ENCODE data around the gene B3GLCT.

The B3GLCT gene

DNA sequence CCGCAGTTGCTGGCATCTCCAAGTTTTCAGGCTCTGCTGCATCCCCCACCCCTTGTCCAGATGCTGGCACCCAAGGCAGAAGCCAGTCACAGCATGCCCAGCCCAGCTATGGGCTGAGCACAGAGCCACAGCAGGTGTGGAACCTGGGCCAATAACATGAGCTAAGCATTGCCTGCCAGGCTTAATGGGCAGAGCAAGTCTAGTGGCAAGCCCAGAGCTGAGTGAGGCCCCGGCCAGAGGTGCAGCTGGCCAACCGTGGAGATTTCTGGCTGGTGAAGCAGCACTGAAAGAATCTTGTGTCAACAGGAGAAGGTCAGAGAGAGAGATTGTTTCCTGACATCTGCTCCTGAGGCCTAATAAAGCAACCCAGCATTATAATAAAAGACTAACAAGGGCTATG is 111.0 kb downstream of the B3GLCT start:
- no peak overlapping the region for H3K9ac ChIP-seq (ENCODE audit: low read depth in 1 of 2, low read length in 2 of 2)
- no peaks in the 10 kb centered on the region for H3K27me3 ChIP-seq (ENCODE audit: control insufficient read depth in 2 of 2, insufficient read depth in 2 of 2, low read length in 2 of 2)
- no peaks in the 10 kb centered on the region for H3K4me1 ChIP-seq (ENCODE audit: control insufficient read depth in 2 of 2, insufficient read depth in 2 of 2, low read length in 2 of 2)
- peaks cover 0 to 5% of the 10 kb centered on the region in 2 donors for H3K9me3 ChIP-seq (ENCODE audit: control insufficient read depth in 2 of 2, low read length in 2 of 2)
- H3K36me3 ChIP-seq (ENCODE audit: control insufficient read depth in 2 of 2, insufficient read depth in 2 of 2, low read length in 2 of 2): no peaks in the 10 kb centered on the region
- no peak overlapping the region for H3K27ac ChIP-seq (ENCODE audit: low read depth in 2 of 2, low read length in 2 of 2)
- no peak overlapping the region for H3K4me3 ChIP-seq (ENCODE audit: low read length in 2 of 2)

DNA sequence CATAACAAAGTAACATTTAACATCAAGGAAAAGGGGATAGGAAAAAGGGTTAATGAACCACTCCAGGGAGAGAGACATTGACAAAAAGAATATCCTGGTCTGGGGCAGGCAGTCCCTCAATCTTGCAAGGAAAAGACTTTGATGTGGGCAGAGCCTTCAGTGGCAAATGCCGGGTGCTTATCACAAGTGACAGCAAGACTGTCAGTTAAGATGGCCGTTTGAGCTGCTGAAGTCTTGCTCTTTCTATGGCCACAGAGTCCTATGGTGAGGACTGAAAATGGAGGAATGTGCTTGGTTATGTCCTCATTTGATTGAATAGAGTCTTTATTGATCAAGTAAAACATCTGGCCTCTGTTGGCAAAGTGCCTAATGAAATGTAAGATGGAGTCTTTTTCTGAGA is 112.1 kb downstream of the B3GLCT start:
- no peak overlapping the region for H3K27ac ChIP-seq (ENCODE audit: low read depth in 2 of 2, low read length in 2 of 2)
- H3K36me3 ChIP-seq (ENCODE audit: control insufficient read depth in 2 of 2, insufficient read depth in 2 of 2, low read length in 2 of 2): no peaks in the 10 kb centered on the region
- peaks cover 0 to 5% of the 10 kb centered on the region in 2 donors for H3K9me3 ChIP-seq (ENCODE audit: control insufficient read depth in 2 of 2, low read length in 2 of 2)
- no peaks in the 10 kb centered on the region for H3K27me3 ChIP-seq (ENCODE audit: control insufficient read depth in 2 of 2, insufficient read depth in 2 of 2, low read length in 2 of 2)
- H3K4me3 ChIP-seq (ENCODE audit: low read length in 2 of 2): no peak overlapping the region
- no peak overlapping the region for H3K9ac ChIP-seq (ENCODE audit: low read depth in 1 of 2, low read length in 2 of 2)
- H3K4me1 ChIP-seq (ENCODE audit: control insufficient read depth in 2 of 2, insufficient read depth in 2 of 2, low read length in 2 of 2): no peaks in the 10 kb centered on the region

- H3K4me3 ChIP-seq (ENCODE audit: low read length in 2 of 2): no peak overlapping the region
- H3K36me3 ChIP-seq (ENCODE audit: control insufficient read depth in 2 of 2, insufficient read depth in 2 of 2, low read length in 2 of 2): peaks cover 0 to 2% of the 10 kb centered on the region in 2 donors
- H3K4me1 ChIP-seq (ENCODE audit: control insufficient read depth in 2 of 2, insufficient read depth in 2 of 2, low read length in 2 of 2): no peaks in the 10 kb centered on the region
- H3K9ac ChIP-seq (ENCODE audit: low read depth in 1 of 2, low read length in 2 of 2): no peak overlapping the region
- no peak overlapping the region for H3K27ac ChIP-seq (ENCODE audit: low read depth in 2 of 2, low read length in 2 of 2)
- H3K27me3 ChIP-seq (ENCODE audit: control insufficient read depth in 2 of 2, insufficient read depth in 2 of 2, low read length in 2 of 2): no peaks in the 10 kb centered on the region
- H3K9me3 ChIP-seq (ENCODE audit: control insufficient read depth in 2 of 2, low read length in 2 of 2): peaks cover 0 to 5% of the 10 kb centered on the region in 2 donors
Measured at GRCh38 chr13:31314961-31315360, 115.2 kb downstream of the B3GLCT start.

- no peaks in the 10 kb centered on the region for H3K27me3 ChIP-seq (ENCODE audit: control insufficient read depth in 2 of 2, insufficient read depth in 2 of 2, low read length in 2 of 2)
- no peaks in the 10 kb centered on the region for H3K4me1 ChIP-seq (ENCODE audit: control insufficient read depth in 2 of 2, insufficient read depth in 2 of 2, low read length in 2 of 2)
- no peak overlapping the region for H3K27ac ChIP-seq (ENCODE audit: low read depth in 2 of 2, low read length in 2 of 2)
- H3K9me3 ChIP-seq (ENCODE audit: control insufficient read depth in 2 of 2, low read length in 2 of 2): no peaks in the 10 kb centered on the region
- H3K4me3 ChIP-seq (ENCODE audit: low read length in 2 of 2): no peak overlapping the region
- no peak overlapping the region for H3K9ac ChIP-seq (ENCODE audit: low read depth in 1 of 2, low read length in 2 of 2)
- H3K36me3 ChIP-seq (ENCODE audit: control insufficient read depth in 2 of 2, insufficient read depth in 2 of 2, low read length in 2 of 2): peaks cover 0 to 2% of the 10 kb centered on the region in 2 donors
Measured at GRCh38 chr13:31320946-31321345, 121.2 kb downstream of the B3GLCT start.

DNA sequence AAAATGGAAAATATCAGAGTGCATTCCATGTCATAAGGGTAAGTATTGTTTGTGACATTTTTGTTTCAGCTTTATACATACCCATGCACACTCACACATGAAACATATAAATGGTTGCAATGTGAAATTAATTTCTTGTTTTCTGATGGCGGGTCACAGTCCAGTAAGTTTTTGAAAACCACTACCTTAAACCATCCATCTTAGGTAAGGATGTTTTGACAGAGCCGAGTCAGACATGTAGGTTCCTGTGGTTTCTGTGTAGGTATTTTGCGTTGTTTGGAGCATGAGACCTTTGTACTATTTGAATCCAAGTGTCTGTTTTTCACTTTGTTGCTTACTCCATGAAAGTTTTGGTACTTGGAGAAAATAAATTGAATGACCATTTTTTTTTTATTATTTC is 121.7 kb downstream of the B3GLCT start:
- Histone ChIP-seq H3K36me3 (ENCODE audit: control insufficient read depth in 2 of 2, insufficient read depth in 2 of 2, low read length in 2 of 2) (peaks cover 0 to 2% of the 10 kb centered on the region in 2 donors), H3K4me1 (ENCODE audit: control insufficient read depth in 2 of 2, insufficient read depth in 2 of 2, low read length in 2 of 2) (no peaks in the 10 kb centered on the region), H3K27me3 (ENCODE audit: control insufficient read depth in 2 of 2, insufficient read depth in 2 of 2, low read length in 2 of 2) (no peaks in the 10 kb centered on the region), H3K4me3 (ENCODE audit: low read length in 2 of 2) (no peak overlapping the region), H3K27ac (ENCODE audit: low read depth in 2 of 2, low read length in 2 of 2) (no peak overlapping the region), H3K9ac (ENCODE audit: low read depth in 1 of 2, low read length in 2 of 2) (no peak overlapping the region), H3K9me3 (ENCODE audit: control insufficient read depth in 2 of 2, low read length in 2 of 2) (no peaks in the 10 kb centered on the region)

GRCh38 chr13:31322026-31322425 is 122.3 kb downstream of the B3GLCT start:
- Histone ChIP-seq H3K9me3 (ENCODE audit: control insufficient read depth in 2 of 2, low read length in 2 of 2) (no peaks in the 10 kb centered on the region), H3K9ac (ENCODE audit: low read depth in 1 of 2, low read length in 2 of 2) (no peak overlapping the region), H3K4me1 (ENCODE audit: control insufficient read depth in 2 of 2, insufficient read depth in 2 of 2, low read length in 2 of 2) (no peaks in the 10 kb centered on the region), H3K4me3 (ENCODE audit: low read length in 2 of 2) (no peak overlapping the region), H3K36me3 (ENCODE audit: control insufficient read depth in 2 of 2, insufficient read depth in 2 of 2, low read length in 2 of 2) (peaks cover 0 to 2% of the 10 kb centered on the region in 2 donors), H3K27ac (ENCODE audit: low read depth in 2 of 2, low read length in 2 of 2) (no peak overlapping the region), H3K27me3 (ENCODE audit: control insufficient read depth in 2 of 2, insufficient read depth in 2 of 2, low read length in 2 of 2) (no peaks in the 10 kb centered on the region)

GRCh38 chr13:31322702-31323405 is 123.1 kb downstream of the B3GLCT start:
- H3K9ac ChIP-seq (ENCODE audit: low read depth in 1 of 2, low read length in 2 of 2): no peak overlapping the region
- peaks cover 0 to 2% of the 10 kb centered on the region in 2 donors for H3K36me3 ChIP-seq (ENCODE audit: control insufficient read depth in 2 of 2, insufficient read depth in 2 of 2, low read length in 2 of 2)
- H3K4me3 ChIP-seq (ENCODE audit: low read length in 2 of 2): no peak overlapping the region

DNA sequence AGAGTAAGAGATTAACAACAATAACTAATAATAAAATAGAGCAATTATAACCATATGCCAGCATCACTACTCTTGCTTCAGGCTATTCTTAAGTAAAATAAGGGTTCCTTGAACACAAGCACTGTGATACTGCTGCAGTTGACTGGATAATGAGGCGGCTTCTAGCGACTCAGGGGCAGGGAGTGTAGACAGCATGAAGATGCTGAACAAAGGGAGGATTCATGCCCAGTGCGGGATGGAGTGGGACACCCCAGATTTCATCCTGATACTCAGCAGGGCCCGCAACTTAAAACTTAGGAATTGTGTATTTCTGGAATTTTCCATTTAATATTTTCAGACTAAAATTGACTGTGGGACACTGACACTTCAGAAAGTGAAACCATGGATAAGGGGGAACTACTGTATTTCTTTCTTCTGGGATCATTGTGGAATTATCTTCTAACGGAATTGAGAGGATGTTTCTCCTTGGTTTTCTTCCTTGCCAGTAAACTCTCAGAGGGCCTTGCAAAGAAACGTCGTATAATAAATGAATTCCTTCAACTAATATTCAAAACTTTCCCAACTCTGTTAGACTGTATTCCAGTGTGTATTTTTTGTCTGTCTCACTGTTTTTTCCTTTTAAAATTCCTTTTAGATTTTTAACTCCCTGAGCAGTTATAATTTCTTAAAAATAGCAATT is 127.5 kb downstream of the B3GLCT start:
- Histone ChIP-seq H3K4me3 (ENCODE audit: low read length in 2 of 2) (no peak overlapping the region), H3K36me3 (ENCODE audit: control insufficient read depth in 2 of 2, insufficient read depth in 2 of 2, low read length in 2 of 2) (no peaks in the 10 kb centered on the region), H3K27ac (ENCODE audit: low read depth in 2 of 2, low read length in 2 of 2) (no peak overlapping the region), H3K9me3 (ENCODE audit: control insufficient read depth in 2 of 2, low read length in 2 of 2) (no peaks in the 10 kb centered on the region), H3K27me3 (ENCODE audit: control insufficient read depth in 2 of 2, insufficient read depth in 2 of 2, low read length in 2 of 2) (no peaks in the 10 kb centered on the region), H3K4me1 (ENCODE audit: control insufficient read depth in 2 of 2, insufficient read depth in 2 of 2, low read length in 2 of 2) (no peaks in the 10 kb centered on the region), H3K9ac (ENCODE audit: low read depth in 1 of 2, low read length in 2 of 2) (no peak overlapping the region)

More at GRCh38 chr13:31322702-31323405, 123.1 kb downstream of the B3GLCT start:
- no peak overlapping the region for H3K27ac ChIP-seq (ENCODE audit: low read depth in 2 of 2, low read length in 2 of 2)
- H3K27me3 ChIP-seq (ENCODE audit: control insufficient read depth in 2 of 2, insufficient read depth in 2 of 2, low read length in 2 of 2): no peaks in the 10 kb centered on the region
- H3K4me1 ChIP-seq (ENCODE audit: control insufficient read depth in 2 of 2, insufficient read depth in 2 of 2, low read length in 2 of 2): no peaks in the 10 kb centered on the region
- no peaks in the 10 kb centered on the region for H3K9me3 ChIP-seq (ENCODE audit: control insufficient read depth in 2 of 2, low read length in 2 of 2)

GRCh38 chr13:31328549-31329235 is 128.9 kb downstream of the B3GLCT start:
- Histone ChIP-seq H3K4me3 (ENCODE audit: low read length in 2 of 2) (no peak overlapping the region), H3K27ac (ENCODE audit: low read depth in 2 of 2, low read length in 2 of 2) (no peak overlapping the region), H3K9me3 (ENCODE audit: control insufficient read depth in 2 of 2, low read length in 2 of 2) (no peaks in the 10 kb centered on the region), H3K36me3 (ENCODE audit: control insufficient read depth in 2 of 2, insufficient read depth in 2 of 2, low read length in 2 of 2) (no peaks in the 10 kb centered on the region), H3K27me3 (ENCODE audit: control insufficient read depth in 2 of 2, insufficient read depth in 2 of 2, low read length in 2 of 2) (no peaks in the 10 kb centered on the region), H3K9ac (ENCODE audit: low read depth in 1 of 2, low read length in 2 of 2) (no peak overlapping the region), H3K4me1 (ENCODE audit: control insufficient read depth in 2 of 2, insufficient read depth in 2 of 2, low read length in 2 of 2) (no peaks in the 10 kb centered on the region)

DNA sequence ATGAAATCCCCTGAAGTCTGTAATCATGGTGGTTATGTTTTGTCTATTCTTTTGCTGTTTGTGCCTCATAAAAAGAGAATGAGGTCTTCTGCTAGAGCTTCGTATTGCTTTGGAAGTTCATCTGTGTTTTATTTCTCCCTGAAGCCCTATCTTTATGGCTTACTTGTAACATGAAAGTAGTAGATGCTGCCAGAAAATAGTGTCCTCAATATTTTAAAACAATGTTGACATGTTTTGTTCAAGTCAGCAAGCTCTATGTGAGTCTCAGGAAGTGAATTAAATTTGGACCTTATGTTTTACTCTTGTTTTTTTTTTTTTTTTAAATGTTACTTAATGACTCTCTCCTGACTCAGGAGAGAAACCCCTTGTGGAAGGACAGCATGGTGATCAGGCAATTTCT is 130.5 kb downstream of the B3GLCT start:
- Histone ChIP-seq H3K9me3 (ENCODE audit: control insufficient read depth in 2 of 2, low read length in 2 of 2) (no peaks in the 10 kb centered on the region), H3K27me3 (ENCODE audit: control insufficient read depth in 2 of 2, insufficient read depth in 2 of 2, low read length in 2 of 2) (no peaks in the 10 kb centered on the region), H3K4me1 (ENCODE audit: control insufficient read depth in 2 of 2, insufficient read depth in 2 of 2, low read length in 2 of 2) (no peaks in the 10 kb centered on the region), H3K36me3 (ENCODE audit: control insufficient read depth in 2 of 2, insufficient read depth in 2 of 2, low read length in 2 of 2) (no peaks in the 10 kb centered on the region), H3K4me3 (ENCODE audit: low read length in 2 of 2) (no peak overlapping the region), H3K27ac (ENCODE audit: low read depth in 2 of 2, low read length in 2 of 2) (no peak overlapping the region), H3K9ac (ENCODE audit: low read depth in 1 of 2, low read length in 2 of 2) (no peak overlapping the region)

All from mucosa of rectum (tissue), 2 donors.